Measurements from ENCODE around the gene FAM174B. TPM values are rescaled to one million over a fixed set of nuclear protein-coding genes. Genes with fewer than 3 reads are reported as not detected.

The FAM174B gene
- total RNA-seq, 6 donors from 2014 or later: 54.5 to 109 (median 67.5) TPM

- no peaks in the 10 kb centered on the region for H3K36me3 ChIP-seq
- DNase-seq (no peak), ATAC-seq (ENCODE audit: low FRiP score in 2 of 2) (no peak)
- H3K4me1 ChIP-seq: peaks cover 0 to 26% (median 18%) of the 10 kb centered on the region in 4 donors
- TF ChIP-seq CTCF (IDR thresholded peaks at IDR 0.05) (no peak), EP300 (IDR thresholded peaks at IDR 0.05) (no peak), POLR2A (IDR thresholded peaks at IDR 0.05) (no peak), POLR2AphosphoS5 (IDR thresholded peaks at IDR 0.05) (no peak)
- H3K9me3 ChIP-seq: no peaks in the 10 kb centered on the region
- WGBS, 2 donors: 37 to 53% methylated on average over 7 of the region's 7 CpGs
- H3K27ac ChIP-seq: peak overlapping the region; percentile 67 to 84 (median 77)
- peaks cover 0 to 8% (median 0%) of the 10 kb centered on the region in 4 donors for H3K27me3 ChIP-seq
- peak overlapping the region in 3 of 4 donors; percentile 53 to 62 (median 61) for H3K4me3 ChIP-seq
Observed at GRCh38 chr15:92654662-92655061, 913 bp downstream of the FAM174B start.

GRCh38 chr15:92653836-92654539 lies 1.6 kb downstream of the FAM174B start:
- 55 to 67% methylated on average over 6 to 7 of the region's 7 CpGs for WGBS, 2 donors
- peaks cover 0 to 8% (median 0%) of the 10 kb centered on the region in 4 donors for H3K27me3 ChIP-seq
- H3K9me3 ChIP-seq: no peaks in the 10 kb centered on the region
- H3K4me3 ChIP-seq: peak overlapping the region in 3 of 4 donors; percentile 53 to 62 (median 61)
- peaks cover 0 to 26% (median 18%) of the 10 kb centered on the region in 4 donors for H3K4me1 ChIP-seq
- H3K27ac ChIP-seq: peak overlapping the region; percentile 44 to 84 (median 75)
- TF ChIP-seq POLR2A (IDR thresholded peaks at IDR 0.05): peak in 1 of 4 donors; percentile 46
- no peak for TF ChIP-seq CTCF (IDR thresholded peaks at IDR 0.05)
- peak in 1 of 2 donors; percentile 33 for TF ChIP-seq POLR2AphosphoS5 (IDR thresholded peaks at IDR 0.05)
- TF ChIP-seq EP300 (IDR thresholded peaks at IDR 0.05): no peak
- peak in 1 of 2 donors; percentile 77 for DNase-seq
- no peaks in the 10 kb centered on the region for H3K36me3 ChIP-seq
- ATAC-seq (ENCODE audit: low FRiP score in 2 of 2): peak; percentile 49 to 87

GRCh38 chr15:92653366-92653765 lies 2.2 kb downstream of the FAM174B start:
- H3K9me3 ChIP-seq: no peaks in the 10 kb centered on the region
- H3K27ac ChIP-seq: peak overlapping the region in 3 of 4 donors; percentile 67 to 84 (median 83)
- TF ChIP-seq CTCF (IDR thresholded peaks at IDR 0.05) (no peak), POLR2A (IDR thresholded peaks at IDR 0.05) (no peak), POLR2AphosphoS5 (IDR thresholded peaks at IDR 0.05) (no peak), EP300 (IDR thresholded peaks at IDR 0.05) (no peak)
- ATAC-seq (ENCODE audit: low FRiP score in 2 of 2) (no peak), DNase-seq (no peak)
- H3K27me3 ChIP-seq: peaks cover 0 to 8% (median 0%) of the 10 kb centered on the region in 4 donors
- WGBS, 2 donors: 67 to 76% methylated on average over 3 to 5 of the region's 5 CpGs
- no peaks in the 10 kb centered on the region for H3K36me3 ChIP-seq
- H3K4me3 ChIP-seq: peak overlapping the region in 2 of 4 donors; percentile 53 to 61
- peaks cover 0 to 26% (median 19%) of the 10 kb centered on the region in 4 donors for H3K4me1 ChIP-seq

- Histone ChIP-seq H3K27ac (peak overlapping the region in 3 of 4 donors; percentile 15 to 84 (median 67)), H3K27me3 (peaks cover 0 to 8% (median 0%) of the 10 kb centered on the region in 4 donors), H3K9me3 (no peaks in the 10 kb centered on the region), H3K4me1 (peaks cover 0 to 32% (median 19%) of the 10 kb centered on the region in 4 donors), H3K4me3 (peak overlapping the region in 1 of 4 donors; percentile 20), H3K36me3 (no peaks in the 10 kb centered on the region)
- DNase-seq (no peak), ATAC-seq (ENCODE audit: low FRiP score in 2 of 2) (no peak)
- WGBS, 2 donors: 81 to 82% methylated on average over 9 of the region's 9 CpGs
- TF ChIP-seq EP300 (IDR thresholded peaks at IDR 0.05): no peak
- TF ChIP-seq POLR2AphosphoS5 (IDR thresholded peaks at IDR 0.05): no peak
- TF ChIP-seq CTCF (IDR thresholded peaks at IDR 0.05): no peak
- TF ChIP-seq POLR2A (IDR thresholded peaks at IDR 0.05): no peak
Observed at GRCh38 chr15:92652576-92652966, 3.0 kb downstream of the FAM174B start.
